GM18498 (cell line): ENCODE data around the gene SMG6.

Experiments
- ATAC-seq: cut with Tn5 transposase; IDR thresholded peaks from one replicate; pipeline ENCODE4 v1.9.1; 2021; ENCODE audit warnings: mild to moderate bottlenecking, moderate library complexity; ENCODE audit not compliant: unreplicated experiment

Gene SMG6

DNA sequence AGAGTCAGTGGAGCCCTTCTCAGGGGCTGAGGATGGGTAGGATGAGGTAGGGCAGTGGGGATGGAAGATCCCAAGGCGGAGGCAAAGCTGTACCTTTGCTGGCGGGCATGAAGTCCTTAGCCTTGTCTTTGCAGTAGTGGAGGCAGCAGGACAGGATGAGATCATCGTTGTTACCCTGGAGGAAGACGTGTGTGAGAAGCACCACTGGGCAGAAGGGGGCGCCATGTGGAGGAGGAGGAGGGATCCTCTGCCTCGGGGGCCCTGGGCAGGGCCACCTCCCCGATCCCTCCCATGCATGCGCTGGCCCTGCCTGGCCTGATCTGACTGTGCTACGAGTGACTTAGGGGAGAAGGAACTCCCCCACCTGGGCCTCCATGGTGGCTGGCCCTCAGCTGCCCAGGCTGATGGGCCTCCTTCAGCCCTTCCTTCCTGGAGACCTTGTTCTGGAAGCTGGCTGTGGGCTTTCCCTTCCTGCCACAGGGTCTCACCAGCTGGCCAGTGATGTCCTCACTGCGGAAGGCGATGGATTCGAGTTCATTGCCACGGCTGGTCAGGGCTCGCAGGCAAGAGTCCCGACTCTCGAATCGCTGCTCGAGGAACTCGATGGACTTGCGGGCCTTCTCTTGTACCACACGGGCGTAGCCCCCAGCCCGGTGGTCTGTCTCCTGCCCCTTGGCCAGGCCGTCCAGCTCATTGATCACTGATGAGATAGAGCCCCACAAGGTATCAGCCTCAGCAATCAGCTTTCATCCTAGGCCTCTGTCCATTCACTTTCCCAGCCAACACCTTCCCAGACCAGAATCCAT, 238.4 kb downstream of the SMG6 start:
- ATAC-seq, result no peak

DNA sequence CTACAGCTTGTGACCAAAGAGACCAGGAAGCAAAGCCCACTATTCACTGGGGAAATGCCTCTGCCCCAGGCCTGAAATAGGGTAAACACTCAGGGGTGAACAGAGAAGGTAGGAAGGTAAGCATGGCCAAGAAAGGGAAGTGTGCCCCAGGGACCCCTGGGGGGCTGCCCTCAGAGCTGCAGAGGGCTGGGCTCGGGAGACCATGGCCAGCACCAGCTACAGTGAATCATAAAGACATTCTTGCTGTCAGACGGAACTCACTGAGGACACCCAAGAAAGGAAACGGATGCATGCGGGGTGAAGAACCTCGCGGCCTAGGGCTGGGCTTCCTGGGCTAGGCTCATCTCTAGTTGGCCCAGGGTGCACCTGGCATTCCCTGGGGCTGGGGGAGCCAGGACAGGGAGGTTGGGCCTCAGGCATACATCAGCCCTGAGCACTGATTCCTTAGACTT, 239.0 kb downstream of the SMG6 start:
- ATAC-seq, result no peak

DNA sequence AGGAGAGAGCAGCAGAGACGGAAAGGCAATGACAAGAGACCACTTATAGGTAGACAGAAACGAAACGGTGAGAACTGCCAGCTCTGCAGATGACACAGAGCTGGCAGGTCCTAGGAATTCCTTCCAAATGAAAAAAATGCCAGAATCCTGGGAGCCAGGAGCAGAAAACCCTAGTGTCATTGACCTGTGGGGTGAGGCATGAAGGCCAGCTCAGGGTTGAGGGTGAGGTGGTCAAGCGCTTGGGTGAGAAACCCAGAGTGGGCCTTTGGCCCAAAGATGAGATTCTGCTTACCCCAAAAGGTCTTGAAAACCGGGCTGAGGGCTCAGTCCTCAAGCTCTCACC, 239.5 kb downstream of the SMG6 start:
- no peak for ATAC-seq

DNA sequence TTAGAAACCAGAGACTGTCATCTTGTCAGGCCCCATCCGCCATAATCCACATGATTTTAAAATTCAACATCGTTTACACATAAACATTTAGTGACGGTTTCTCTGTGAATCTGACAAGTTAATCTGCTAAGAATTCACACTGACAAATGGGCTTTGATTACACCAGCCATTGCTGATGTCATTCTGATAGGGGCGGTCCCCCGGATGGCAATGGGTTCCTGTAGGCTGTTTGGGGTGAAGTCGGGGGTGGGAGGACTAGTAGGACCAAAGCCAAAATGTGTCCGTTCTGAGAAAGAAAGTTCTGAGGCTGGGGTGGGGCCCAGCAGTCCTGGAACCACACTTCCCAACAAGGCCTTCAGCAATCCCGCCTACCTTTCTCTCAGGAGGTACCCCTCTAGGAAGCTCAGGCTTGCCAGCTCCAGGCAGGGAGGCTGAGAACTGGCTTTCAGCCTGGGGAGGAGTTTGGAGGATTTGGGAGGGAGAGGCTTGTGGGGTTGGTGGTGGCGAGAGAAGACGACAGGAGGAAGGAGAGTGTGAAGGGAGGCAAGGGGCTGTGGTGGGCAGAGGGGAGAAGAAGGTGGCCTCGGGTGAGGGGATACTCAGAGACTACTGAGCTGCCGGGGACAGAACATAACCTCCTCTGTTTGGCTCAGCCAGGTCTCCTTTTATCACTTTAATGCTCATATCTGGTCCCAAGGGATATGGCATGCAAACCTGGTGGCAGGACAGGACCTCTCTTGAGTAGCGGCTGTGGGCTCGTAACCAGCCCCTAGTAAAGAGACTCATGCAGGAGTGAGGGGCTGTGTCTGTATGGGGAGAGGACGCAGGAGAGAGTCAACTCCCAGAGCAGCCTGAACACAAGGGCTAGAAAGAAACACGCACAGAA, 240.1 kb downstream of the SMG6 start:
- ATAC-seq, result no peak

DNA sequence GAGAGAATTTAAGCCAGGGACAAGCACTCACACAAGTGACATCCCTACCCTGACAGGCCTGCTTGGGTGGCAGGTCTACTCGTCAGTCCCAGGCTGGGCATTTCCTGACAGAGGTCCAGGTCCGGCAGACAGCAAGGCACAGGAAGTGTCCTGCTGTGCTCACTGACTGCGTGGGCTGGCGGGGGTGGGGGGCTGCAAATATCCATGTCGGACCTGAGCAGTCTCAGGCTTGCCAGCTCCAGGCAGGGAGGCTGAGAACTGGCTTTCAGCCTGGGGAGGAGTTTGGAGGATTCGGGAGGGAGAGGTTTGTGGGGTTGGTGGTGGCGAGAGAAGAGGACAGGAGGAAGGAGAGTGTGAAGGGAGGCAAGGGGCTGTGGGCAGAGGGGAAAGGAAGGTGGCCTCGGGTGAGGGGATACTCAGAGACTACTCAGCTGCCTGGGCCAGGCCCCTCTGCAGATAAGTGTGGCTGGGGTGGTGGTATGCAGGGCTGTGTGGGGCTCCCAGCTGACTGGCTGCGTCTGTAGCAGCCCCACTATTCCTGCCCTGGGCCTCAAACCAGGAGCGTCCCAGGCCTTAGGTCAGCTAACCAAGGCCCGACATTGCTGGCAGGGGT, 240.9 kb downstream of the SMG6 start:
- ATAC-seq, result no peak

DNA sequence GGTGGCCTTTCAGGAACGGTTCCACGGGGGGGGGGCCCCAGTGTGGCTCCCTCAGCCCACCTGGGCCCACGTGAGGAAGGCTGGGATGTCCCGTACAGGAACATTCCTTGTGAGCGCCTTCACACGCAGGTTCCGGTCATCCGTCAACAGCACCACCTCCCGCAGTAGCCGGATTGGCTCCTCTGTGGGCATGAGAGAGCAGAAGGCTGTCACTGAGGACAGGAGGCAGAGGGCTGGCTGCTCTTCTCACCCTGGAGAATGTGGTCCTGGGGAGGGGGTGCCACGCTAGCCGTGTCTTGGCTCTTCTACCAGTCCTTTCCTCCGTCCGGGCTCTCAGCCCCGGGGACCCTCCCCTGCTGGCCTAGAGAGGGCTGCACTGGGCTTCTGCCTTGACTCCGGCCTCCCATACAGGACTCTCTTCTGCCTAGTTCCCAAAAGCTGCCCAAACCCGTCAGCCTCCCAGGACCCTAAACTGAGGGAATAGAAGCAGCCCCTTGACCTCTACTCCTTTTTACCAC, 242.1 kb downstream of the SMG6 start:
- no peak for ATAC-seq

DNA sequence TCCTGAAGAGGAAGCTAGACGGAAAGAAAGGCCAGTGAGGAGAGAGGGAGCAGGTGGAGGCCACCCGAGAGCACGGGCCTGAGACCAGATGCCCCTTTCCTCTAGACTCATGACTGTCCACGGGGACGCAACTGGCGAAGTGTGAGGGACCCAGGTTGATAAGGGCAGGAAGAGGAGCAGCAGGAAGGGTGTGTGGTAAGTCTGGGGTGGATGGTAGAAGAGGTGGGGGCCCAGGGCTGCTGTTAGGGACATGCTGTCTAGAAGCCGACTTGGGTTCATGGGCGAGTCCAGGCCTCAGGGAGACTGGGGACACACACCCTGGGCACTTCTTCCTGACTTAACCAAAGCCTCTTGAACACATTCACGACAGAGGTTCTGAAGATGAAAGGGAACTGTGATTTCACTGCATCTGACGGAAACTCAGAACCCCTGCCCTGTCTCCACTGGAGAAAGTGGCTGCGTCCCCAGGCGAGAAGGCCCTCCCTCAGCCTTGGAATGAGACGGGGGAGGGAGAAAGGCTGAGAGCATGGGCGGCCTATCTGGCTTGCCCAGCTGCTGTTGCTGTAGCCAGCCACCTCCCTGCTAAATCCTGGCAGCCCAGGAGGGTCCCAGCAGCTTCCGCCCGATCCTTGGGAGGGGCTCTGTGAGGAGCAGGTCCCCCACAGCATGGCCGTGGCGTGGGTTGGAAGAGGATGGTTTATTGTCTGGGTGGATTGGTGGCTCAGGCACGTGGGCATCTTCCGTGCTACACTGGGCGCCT, 242.7 kb downstream of the SMG6 start:
- ATAC-seq, result no peak

DNA sequence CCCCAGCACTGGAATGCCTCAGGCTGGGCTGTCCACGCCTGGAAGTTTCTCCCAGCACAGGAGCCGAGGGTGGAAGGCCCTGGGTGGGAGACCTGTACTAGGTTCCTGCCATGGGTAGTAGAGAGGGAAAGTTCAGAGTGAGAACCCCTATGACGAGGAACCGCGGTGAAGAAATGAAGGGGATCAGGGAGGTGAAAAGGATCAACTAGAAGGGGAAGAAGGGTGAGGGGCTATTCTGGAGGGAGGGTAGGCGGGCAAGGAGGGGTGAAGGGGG, 243.3 kb downstream of the SMG6 start:
- no peak for ATAC-seq

DNA sequence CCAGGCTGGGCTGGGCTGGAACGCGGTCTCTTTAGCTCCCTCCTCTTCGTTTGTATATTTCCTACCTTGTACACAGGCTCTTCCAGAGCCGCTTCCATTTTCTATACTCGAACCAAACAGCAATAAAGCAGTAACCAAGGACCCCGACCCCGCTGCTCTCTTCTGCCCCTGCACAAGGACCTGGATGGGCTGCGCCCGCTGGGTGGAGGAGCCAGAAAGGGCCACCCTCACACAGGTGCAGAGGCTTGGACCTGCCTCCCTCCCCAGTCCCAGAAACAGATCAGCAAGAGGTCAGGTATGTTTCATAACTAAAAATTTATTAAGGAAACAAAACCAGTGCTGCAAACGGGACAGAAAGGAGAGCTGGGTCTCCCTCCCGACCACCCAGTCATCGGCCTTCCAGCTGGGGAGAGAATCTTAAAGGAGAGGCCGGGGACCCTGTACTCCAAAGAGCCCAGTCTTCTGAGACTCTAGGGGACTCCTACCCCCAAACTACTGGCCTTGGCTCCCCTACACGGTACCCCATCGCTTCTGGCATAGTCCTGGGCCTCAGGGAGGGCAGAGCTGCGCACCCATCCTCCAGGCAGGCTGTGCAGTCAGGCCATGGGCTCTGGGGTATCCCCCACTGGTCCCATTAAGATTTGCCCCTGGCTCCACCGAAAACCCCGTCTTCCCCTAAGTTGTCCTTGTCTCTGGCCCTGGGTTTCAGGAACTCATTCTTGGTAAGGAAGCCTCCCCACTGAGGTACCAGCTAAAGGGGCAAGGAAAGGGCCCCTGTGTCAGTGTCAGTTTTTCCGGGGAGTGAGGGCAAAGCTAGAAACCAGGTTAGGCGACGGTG, 243.8 kb downstream of the SMG6 start:
- ATAC-seq, result no peak

DNA sequence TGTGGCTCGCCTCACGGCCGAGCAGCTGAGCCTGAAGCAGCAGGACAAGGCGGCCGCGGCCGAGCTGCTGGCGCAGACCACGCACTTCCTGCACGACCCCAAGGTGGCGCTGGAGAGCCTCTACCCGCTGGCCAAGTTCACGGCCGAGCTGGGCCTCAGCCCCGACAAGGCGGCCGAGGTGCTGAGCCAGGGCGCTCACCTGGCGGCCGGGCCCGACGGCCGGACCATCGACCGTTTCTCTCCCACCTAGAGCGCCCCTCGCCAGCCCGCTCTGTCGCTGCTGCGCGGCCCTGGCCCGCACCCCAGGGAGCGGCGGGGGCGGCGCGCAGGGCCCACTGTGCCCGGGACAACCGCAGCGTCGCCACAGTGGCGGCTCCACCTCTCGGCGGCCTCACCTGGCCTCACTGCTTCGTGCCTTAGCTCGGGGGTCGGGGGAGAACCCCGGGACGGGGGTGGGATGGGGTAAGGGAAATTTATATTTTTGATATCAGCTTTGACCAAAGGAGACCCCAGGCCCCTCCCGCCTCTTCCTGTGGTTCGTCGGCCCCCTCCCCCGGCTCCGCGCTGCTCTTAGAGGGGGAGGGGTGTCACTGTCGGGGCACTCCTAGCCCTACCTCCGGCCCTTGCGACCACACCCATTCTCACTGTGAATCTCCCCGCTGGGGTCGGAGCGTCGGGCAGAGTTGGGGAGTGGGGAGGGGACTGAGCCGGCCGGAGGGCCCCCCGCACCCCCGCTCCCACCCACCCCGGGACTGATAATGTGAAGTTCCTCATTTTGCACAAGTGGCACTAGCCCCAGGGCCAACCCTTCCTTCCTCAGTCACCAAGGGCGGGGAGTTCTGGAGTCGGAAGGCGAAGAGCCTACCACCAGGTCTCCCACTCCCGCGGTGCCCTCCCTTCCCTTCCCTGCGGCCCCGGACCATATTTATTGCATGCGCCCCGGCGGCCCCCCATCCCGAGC, 244.7 kb downstream of the SMG6 start:
- no peak for ATAC-seq

DNA sequence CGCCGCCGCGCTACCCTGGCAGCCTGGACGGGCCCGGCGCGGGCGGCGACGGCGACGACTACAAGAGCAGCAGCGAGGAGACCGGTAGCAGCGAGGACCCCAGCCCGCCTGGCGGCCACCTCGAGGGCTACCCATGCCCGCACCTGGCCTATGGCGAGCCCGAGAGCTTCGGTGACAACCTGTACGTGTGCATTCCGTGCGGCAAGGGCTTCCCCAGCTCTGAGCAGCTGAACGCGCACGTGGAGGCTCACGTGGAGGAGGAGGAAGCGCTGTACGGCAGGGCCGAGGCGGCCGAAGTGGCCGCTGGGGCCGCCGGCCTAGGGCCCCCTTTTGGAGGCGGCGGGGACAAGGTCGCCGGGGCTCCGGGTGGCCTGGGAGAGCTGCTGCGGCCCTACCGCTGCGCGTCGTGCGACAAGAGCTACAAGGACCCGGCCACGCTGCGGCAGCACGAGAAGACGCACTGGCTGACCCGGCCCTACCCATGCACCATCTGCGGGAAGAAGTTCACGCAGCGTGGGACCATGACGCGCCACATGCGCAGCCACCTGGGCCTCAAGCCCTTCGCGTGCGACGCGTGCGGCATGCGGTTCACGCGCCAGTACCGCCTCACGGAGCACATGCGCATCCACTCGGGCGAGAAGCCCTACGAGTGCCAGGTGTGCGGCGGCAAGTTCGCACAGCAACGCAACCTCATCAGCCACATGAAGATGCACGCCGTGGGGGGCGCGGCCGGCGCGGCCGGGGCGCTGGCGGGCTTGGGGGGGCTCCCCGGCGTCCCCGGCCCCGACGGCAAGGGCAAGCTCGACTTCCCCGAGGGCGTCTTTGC, 245.6 kb downstream of the SMG6 start:
- ATAC-seq, result no peak

DNA sequence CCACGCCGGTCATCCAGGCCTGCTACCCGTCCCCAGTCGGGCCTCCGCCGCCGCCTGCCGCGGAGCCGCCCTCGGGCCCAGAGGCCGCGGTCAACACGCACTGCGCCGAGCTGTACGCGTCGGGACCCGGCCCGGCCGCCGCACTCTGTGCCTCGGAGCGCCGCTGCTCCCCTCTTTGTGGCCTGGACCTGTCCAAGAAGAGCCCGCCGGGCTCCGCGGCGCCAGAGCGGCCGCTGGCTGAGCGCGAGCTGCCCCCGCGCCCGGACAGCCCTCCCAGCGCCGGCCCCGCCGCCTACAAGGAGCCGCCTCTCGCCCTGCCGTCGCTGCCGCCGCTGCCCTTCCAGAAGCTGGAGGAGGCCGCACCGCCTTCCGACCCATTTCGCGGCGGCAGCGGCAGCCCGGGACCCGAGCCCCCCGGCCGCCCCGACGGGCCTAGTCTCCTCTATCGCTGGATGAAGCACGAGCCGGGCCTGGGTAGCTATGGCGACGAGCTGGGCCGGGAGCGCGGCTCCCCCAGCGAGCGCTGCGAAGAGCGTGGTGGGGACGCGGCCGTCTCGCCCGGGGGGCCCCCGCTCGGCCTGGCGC, 246.3 kb downstream of the SMG6 start:
- ATAC-seq, result no peak

DNA sequence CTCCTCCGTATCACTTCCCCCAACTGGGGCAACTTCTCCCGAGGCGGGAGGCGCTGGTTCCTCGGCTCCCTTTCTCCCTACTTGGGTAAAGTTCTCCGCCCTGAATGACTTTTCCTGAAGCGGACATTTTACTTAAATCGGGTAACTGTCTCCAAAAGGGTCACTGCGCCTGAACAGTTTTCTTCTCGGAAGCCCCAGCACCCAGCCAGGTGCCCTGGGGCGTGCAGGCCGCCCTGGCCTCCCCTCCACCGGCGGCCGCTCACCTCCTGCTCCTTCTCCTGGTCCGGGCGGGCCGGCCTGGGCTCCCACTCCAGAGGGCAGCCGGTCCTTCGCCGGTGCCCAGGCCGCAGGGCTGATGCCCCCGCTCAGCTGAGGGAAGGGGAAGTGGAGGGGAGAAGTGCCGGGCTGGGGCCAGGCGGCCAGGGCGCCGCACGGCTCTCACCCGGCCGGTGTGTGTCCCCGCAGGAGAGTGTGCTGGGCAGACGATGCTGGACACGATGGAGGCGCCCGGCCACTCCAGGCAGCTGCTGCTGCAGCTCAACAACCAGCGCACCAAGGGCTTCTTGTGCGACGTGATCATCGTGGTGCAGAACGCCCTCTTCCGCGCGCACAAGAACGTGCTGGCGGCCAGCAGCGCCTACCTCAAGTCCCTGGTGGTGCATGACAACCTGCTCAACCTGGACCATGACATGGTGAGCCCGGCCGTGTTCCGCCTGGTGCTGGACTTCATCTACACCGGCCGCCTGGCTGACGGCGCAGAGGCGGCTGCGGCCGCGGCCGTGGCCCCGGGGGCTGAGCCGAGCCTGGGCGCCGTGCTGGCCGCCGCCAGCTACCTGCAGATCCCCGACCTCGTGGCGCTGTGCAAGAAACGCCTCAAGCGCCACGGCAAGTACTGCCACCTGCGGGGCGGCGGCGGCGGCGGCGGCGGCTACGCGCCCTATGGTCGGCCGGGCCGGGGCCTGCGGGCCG, 247.1 kb downstream of the SMG6 start:
- no peak for ATAC-seq

DNA sequence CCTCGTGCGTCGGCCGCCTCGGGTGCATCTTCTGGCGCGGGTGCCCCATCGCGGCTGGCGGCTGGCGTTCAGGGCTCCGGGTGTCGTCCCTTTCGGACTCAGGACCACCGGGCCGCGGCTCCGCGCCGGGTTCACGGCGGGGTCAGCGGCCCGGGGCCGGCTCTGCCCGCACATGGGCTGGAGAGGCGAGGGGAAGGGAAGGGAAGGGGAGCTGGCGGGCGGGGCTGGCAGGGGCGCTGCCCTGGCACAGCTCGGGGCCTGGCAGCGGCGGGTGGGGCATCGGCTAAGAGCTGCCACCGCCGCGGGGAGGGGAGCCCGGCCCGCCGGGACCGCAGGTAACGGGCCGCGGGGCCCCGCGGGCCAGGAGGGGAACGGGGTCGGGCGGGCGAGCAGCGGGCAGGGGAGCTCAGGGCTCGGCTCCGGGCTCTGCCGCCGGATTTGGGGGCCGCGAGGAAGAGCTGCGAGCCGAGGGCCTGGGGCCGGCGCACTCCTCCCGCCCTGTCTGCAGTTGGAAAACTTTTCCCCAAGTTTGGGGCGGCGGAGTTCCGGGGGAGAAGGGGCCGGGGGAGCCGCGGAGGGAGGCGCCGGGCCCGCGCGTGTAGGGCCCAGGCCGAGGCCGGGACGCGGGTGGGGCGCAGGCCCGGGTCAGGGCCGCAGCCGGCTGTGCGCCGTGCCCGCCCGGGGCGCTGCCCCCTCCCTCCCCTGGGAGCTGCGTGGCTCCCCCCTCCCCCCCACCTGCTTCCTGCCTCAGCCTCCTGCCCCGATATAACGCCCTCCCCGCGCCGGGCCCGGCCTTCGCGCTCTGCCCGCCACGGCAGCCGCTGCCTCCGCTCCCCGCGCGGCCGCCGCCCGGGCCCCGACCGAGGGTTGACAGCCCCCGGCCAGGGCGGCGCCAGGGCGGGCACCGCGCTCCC, 248.0 kb downstream of the SMG6 start:
- no peak for ATAC-seq

DNA sequence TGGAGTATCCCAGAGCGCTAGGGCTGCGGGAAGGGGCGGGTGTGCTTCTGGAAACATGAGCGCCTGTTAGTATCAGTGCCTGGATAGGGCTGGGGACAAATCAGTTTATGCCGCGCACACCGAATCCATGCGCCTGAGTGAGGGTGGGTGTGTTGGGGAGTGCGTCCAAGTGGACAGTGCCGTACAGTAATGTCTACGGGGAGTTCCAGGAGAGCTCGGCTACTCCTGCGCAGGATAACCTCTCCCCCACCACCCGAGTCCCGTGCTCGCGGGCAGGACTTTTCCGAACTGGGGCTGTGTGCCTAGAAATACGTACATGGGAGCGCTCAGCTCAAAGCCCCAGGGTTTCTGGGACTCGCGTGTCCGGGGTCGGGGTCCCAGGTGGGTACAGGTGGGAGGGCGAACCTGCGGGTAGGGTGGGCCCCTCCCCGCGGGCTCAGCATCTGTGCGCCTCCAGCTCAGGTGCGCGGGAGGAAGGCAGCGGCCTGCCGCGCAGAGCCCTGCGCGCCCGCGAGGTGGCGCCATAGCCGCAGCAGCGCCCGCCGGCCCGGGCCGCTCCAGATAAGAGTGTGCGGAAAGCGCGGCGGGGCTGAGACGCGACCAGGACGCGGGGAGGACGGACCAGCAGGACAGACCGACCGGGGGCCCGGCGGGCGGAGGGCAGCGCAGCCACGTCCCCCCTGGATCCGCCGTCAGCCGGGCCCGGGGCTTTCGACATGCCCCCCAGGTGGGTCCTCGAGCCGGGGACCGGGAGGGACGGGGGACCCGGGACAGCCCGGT, 248.9 kb downstream of the SMG6 start, which contains the start of gene HIC1:
TSS of gene HIC1 (plus strand) at position 592 of the 780 bp plus-strand sequence. CDS start 1,588 bp downstream, outside the sequence.
- ATAC-seq, result peak; percentile 36
